Activated CD4-positive, alpha-beta T cell treated with anti-CD3 and anti-CD28 coated beads, Interleukin-2, Interleukin-4, amounts not matched to agents 100 ng/mL and 50 ng/mL, durations not matched to agents 16 hours and 8 hours (primary cell): ENCODE data around the gene TIMM29.
"Not testable (repeated sequence)": the region's sequence is repeated elsewhere in the genome, so short reads cannot be mapped to it uniquely, and the experiment has no call there.

Experiments
- DNase-seq: peaks from one replicate; pipeline ENCODE4 v3.0.0-alpha.2; 2020; ENCODE audit warnings: low spot score

The TIMM29 gene

DNA sequence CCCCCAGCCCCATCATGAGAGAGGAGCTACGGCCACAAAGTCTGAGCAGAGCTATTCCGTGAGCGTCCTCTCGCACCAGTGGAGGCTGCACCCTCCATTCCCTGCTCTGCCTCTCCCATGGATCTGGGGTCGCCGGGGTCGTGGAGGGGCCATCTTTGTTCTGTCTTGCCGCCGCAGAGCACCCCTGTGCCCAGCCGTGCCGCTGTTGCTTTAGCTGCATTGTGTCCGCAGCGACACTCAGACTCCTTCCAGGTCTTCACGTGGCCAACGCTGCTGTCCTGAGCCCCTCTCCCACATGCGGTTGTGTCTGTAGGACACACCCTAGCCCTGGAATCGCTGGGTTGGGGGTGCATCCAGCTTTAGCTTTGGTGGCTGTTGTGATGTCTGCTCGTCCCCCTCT, 16.0 kb upstream of the TIMM29 start:
- DNase-seq, result no peak

DNA sequence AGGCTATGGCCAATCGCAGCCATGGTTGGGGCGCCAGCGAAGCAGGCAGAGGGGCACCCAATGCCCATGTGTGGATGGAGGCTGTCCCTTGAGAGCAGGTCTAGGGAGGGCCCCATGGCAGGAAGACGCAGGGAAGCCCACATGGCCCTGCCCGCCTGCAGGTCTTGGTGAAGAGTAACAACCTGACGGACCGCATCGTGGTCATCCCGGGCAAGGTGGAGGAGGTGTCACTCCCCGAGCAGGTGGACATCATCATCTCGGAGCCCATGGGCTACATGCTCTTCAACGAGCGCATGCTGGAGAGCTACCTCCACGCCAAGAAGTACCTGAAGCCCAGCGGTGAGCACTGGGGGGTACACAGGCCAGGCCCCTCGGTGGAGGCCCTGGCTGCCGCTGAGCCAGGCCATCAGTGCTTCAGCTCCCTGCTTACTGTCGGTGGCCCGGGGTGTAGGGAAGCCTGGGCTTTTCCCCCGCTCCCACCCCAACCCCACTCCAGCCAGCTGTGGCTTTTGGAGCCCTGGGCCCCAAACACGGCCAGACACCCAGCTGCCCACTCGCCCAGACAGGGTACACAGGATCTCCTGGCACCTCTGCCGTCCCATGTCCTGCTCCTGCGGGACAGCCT, 14.8 kb upstream of the TIMM29 start:
- DNase-seq, result no peak

DNA sequence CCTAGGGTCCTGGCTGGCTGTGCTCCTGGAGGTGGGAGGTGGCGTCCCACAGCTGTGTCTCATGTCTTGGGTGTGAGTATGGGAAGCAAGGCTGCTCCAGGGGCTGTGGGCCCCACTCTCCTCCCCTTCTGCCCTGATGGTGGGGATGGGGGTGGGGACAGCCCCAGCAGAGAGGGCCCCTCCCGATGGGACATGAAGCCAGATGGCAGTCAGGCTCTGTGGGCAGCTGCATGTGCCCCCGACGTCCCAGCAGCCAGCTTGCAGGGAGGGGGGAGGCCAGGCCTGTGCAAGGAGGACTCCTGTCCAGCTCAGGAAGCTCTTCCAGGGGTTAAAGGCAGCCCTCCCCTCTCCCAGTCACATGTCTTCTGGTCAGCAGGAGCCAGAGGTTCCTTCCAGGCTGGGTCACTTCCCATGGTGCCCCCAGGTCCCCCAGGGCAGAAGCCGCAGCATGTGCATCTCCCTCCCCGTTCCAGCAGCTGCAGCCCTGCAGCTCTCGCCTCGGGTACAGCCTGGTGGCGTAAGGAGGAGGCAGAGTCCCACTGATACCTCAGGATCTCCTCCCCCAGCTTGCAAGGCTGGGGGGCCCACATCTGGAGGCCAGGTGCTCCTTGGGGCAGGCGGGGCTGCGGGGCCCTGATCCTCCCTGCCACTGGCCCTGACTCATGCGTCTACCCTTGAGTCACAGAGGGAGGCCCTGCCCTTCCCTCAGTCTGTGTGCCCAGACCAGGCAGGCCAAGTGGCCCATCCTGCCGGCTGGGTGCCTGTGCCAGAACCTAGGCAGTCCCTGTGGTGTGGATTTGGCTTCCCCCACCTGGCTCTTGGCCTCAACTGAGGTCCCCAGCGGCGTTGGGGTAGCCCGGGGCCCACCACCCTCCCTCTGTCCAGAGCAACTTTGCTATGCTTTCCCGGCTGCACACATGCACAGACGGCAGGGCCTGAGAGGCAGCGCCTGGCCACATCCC, 13.2 kb upstream of the TIMM29 start:
- DNase-seq, result no peak

DNA sequence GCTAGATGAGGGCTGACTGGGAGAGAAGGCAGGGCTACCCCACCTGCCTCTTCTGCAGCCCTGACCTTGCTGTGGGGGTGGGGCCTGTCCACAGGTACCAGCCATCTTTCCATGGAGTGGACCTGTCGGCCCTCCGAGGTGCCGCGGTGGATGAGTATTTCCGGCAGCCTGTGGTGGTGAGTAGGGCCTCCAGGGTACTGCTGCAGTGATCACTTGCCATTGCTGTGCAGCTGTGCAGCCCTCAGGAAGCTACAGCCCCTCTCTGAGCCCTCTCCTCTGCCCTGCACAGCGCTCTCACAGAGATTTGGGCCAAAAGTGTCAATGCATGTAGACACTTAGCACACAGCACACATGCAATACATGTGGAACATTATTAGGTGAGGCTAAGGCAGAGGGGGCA, 12.0 kb upstream of the TIMM29 start:
- DNase-seq, result no peak

DNA sequence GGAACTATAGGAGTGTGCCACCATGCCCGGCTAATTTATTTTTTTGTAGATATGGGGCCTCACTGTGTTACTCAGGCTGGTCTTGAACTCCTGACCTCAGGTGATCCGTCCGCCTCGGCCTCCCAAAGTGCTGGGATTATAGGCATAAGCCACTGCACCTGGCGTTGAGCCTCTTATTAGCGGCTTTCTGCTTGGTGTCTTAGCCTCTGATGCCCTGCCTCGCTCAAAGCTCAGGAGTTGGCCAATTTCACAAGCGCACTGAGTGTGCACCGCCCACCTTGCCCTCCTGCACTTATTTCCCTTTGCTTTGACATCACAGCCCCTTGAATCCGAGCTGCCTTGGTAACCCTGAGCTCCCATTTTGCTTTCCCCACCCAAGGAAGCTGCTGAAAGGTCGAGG, 10.3 kb upstream of the TIMM29 start:
- DNase-seq, result no peak

DNA sequence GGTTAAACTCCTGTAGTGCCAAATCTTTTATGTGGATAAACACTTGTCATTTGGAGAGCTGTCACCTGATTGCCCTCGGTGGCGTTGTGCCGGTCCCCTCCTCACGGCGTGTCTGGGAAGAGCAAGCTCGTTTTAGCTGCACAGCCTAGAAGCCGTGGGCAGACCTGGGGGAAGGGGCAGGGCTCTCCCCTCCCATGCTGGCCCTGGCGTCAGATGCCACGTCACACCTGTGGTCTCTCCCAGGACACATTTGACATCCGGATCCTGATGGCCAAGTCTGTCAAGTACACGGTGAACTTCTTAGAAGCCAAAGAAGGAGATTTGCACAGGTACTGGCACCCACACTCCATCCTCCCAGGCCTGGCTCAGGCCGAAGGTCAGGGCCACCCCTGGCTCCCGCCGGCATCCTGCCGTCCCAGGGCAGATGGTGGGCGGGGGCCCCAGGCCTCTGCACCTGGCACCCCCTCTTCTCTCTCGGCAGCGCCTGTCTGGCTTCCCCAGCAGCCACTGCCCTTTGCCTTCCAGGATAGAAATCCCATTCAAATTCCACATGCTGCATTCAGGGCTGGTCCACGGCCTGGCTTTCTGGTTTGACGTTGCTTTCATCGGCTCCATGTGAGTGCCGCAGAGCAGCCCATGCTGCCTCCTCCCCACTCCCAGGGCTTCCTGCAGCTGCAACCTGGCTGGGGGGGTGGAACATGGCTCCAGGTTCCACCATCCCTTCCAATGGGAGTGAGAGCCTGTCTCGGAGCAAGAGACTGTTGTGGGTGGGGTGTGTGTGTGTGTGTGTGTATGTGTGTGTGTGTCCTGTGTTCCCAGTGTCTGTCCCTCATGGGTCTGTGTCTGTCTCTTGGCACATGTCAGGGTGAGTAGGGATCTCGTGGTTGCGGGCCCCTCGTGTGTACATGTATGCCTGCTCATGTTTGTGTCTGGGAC, 9.0 kb upstream of the TIMM29 start:
- DNase-seq, result no peak

DNA sequence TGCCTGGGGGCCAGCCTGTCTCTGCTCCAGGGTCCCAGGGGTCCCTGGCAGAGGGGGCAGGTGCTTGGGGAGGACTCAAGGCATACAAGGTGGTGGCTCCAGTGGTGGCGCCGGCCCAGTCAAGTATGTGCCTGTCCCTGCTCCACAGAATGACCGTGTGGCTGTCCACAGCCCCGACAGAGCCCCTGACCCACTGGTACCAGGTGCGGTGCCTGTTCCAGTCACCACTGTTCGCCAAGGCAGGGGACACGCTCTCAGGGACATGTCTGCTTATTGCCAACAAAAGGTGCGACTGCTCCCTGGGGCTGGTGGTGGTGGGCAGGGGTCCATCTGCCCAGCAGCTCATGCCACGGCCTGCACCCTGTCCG, 8.3 kb upstream of the TIMM29 start:
- no peak for DNase-seq

DNA sequence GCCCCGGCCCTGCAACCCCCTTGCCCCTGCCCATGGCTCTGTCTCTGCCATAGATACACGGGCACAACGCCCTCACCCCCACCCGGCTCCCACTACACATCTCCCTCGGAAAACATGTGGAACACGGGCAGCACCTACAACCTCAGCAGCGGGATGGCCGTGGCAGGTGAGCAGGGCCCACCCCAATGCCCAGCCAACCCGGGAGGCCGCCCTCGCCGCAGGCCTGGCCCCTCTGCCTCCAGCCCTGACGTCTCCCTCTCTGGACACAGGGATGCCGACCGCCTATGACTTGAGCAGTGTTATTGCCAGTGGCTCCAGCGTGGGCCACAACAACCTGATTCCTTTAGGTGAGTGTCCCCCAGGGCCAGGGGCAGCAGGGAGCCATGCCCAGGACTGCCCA, 7.8 kb upstream of the TIMM29 start:
- no peak for DNase-seq

DNA sequence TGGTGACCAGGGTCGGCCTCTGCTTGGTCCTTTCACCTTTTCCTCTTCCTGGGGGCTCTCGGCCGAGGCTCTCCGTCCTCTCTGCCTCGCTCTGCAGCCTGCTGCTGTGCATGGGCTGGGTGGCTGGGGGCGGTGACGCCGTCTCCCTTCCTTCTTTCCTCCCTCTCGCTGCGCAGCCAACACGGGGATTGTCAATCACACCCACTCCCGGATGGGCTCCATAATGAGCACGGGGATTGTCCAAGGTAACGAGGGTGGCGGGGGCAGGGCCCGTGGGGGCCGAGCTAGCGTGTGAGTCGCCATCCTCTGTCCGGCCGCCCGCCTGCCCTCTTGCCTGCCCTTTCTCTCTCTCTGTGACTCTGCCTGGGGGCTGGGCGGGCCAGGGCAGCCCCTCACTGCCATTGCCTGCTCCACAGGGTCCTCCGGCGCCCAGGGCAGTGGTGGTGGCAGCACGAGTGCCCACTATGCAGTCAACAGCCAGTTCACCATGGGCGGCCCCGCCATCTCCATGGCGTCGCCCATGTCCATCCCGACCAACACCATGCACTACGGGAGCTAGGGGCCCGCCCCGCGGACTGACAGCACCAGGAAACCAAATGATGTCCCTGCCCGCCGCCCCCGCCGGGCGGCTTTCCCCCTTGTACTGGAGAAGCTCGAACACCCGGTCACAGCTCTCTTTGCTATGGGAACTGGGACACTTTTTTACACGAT, 7.3 kb upstream of the TIMM29 start:
- no peak for DNase-seq

DNA sequence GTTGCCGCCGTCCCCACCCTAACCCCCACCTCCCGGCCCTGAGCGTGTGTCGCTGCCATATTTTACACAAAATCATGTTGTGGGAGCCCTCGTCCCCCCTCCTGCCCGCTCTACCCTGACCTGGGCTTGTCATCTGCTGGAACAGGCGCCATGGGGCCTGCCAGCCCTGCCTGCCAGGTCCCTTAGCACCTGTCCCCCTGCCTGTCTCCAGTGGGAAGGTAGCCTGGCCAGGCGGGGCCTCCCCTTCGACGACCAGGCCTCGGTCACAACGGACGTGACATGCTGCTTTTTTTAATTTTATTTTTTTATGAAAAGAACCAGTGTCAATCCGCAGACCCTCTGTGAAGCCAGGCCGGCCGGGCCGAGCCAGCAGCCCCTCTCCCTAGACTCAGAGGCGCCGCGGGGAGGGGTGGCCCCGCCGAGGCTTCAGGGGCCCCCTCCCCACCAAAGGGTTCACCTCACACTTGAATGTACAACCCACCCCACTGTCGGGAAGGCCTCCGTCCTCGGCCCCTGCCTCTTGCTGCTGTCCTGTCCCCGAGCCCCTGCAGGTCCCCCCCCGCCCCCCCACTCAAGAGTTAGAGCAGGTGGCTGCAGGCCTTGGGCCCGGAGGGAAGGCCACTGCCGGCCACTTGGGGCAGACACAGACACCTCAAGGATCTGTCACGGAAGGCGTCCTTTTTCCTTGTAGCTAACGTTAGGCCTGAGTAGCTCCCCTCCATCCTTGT, 6.5 kb upstream of the TIMM29 start:
- no peak for DNase-seq

DNA sequence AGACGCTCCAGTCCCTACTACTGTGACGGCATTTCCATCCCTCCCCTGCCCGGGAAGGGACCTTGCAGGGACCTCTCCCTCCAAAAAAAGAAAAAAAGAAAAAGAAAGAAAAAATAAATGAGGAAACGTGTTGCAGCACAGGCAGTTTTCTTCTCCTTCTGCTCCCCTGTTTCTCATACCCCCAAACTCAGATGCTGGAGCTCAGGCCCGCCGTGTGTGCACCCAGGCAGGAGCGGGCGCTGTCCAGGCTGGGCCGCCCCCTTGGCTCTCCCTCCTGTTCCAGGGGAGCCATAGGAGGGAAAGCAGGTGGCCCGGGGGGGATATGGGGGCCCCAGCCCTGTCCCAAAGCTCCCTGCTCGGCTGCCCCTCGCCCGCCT, 6.0 kb upstream of the TIMM29 start:
- no peak for DNase-seq

DNA sequence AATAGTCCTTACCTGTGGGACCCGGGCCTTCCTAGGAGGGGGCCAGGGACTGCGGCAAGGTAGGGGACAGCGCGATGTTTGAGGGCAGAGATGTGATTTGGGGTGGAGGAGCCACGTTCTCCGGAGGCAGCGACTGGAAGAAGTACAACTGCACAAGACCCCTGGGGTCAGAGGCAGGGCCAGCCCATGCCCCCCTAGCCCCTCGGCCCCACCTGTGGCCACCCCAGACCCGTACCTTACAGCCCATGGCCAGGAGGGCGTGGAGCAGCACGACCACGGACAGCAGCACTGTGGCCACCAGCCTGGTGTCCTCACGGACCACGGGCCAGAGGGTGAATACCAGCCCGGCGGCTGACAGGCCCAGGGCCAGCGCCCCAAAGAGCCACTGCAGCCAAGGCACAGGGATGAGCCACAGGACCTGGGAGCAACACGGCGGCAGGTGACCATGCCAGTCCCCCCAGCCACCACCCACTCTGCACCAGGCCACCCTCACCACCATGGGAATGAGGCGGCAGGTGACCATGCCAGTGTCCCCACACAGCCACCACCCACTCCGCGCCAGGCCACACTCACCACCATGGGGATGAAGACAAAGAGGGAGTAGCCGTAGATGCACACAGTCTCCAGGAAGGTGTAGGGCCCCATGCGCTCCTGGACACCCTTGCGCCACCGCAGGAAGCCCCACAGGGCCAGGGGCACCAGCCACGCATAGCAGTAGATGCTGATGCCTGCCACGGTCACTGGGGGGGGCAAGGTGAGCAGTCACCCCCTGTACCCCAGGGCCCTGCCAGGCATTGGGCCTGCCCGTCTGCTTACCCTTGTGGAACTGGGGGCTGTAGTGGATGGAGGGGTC, 5.1 kb upstream of the TIMM29 start:
- no peak for DNase-seq

DNA sequence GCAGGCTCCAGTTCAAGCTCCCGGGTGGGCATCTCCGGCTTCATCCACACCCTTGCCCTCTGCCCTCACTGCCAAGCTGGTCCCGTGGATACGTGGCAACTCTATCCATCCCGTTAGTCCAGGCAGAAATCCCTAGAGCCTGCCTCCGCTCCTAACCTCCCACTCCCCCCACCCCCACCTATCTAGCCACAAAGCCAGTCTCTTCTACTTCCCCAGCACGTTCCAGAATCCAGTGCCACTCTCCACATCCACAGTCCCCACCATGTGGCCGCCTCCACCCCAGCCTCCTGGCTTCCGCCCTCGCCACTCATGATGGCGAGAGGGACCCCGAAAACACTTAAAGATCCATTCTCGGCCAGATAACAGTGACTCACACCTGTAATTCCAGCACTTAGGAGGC, 4.0 kb upstream of the TIMM29 start:
- DNase-seq, result no peak

DNA sequence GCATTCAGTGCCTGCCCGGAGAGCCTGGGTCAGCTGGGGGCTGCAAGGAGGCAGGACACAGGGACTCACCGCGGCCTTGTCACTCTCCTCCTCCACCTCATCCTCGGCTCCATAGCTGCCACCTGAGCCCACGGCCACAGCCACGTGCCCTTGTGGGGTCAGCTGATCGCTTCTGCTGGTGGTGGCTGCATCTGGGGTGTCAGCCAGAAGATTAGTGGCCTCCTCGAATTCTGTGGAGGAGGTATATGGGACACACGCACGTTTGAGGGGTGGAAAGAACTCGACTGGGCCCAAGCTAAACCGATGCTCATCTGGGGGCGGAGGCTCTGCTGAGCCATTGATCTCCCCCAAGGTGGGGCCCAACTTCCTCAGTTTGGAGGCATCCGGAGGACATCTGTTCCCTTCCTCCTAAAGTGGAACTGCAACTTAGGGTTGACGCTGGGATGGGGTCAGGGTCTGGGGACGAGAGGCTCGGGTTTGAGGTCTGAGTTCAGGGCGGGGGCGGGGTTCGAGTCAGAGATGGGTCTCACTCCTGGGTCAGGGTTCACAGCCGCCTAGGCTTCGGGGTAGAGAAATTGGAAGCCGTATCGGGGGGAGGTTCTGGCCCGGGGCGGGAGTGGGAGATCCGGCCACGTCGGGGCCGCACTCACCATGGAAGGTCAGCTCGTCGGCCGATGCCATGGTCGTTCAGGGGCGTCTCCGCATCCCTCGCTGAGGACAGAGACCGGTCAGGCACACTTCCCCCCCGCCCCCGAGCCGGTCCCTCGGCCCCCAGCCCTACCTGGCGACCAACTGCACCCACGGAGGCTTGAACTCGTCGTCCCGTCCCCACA, 665 bp upstream of the TIMM29 start:
- no peak for DNase-seq

DNA sequence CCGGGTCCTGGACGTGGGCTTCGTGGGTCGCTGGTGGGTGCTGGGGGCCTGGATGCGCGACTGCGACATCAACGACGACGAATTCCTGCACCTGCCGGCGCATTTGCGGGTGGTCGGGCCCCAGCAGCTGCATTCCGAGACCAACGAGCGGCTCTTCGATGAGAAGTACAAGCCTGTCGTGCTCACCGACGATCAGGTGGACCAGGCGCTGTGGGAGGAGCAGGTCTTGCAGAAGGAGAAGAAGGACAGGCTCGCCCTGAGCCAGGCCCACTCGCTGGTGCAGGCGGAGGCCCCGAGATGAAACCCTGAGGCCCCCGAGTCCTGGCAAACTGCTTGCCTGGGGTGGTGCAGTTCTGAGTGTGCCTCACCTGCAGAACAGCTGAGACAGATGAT, 787 bp downstream of the TIMM29 start:
- no peak for DNase-seq

DNA sequence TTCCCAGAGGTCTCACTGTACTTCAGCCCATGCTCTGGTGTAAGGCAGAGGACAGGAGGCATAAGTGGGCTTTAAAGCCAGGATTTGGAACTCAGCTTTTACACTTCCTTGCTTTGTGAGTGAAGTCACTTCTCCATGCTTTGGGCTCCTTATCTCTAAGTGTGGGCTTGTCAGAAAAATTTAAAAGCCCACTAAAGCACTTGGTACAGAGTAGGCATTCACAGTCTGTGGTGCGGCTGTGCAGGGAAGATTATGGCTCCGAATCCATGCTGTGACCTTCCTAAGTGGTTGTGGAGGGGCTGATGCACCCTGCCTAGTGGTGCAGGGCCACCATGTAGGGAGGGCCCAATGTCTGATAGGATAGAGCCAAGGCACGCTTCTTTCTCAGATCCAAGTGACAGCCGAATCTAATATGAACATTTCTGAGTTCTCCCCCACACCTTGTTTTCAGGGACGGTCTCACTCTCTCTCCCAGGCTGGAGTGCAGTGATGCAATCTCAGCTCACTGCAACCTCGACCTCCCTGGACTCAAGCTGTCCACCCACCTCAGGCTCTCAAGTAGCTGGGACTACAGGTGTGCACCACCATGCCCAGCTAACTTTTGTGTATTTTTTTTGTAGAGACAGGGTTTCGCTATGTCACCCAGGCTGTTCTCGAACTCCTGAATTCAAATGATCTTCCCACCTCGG, 6.9 kb downstream of the TIMM29 start:
- DNase-seq, result no peak

DNA sequence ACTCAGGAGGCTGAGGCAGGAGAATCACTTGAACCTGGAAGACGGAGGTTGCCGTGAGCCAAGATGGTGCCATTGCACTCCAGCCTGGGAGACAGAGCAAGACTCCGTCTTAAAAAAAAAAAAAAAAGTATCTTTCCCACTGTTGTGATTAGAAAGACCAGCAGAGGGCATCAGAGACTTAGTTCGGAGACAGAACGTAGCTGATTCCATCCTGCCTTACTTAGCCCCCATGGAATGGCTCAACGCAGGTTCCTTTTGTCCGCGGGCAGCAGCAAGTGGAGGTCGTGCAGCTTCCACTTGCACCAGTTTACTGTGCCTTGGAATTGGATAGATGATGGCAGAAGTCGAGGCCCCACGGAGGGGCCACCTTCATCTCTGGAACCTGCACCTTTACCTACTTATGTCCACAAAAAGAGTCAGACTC, 8.1 kb downstream of the TIMM29 start:
- DNase-seq, result peak; percentile 63

DNA sequence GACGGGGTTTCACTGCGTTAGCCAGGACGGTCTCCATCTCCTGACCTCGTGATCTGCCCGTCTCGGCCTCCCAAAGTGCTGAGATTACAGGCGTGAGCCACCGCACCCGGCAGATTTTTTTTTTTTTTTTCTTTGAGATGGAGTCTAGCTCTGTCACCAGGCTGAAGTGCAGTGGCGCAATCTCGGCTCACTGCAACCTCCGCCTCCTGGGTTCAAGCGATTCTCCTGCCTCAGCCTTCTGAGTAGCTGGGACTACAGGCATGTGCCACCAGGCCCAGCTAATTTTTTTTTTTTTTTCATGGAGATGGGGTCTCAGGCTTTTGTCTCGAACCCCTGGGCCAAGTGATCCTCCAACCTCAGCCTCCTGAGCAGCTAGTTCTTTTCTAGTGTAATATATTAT, 13.0 kb downstream of the TIMM29 start:
- not testable (repeated sequence) for DNase-seq

DNA sequence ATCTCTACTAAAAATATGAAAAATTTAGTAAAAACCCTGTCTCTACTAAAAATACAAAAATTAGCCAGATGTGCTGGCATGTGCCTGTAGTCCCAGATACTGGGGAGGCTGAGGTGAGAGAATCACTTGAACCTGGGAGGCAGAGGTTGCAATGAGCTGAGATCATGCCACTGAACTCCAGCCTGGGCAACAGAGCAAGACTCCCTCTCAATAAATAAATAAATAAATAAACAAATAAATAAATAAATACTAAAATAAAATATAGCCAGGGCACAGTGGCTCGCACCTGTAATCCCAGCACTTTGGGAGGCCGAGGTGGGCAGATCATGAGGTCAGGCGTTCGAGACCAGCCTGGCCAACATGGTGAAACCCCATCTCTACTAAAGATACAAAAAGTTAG, 14.8 kb downstream of the TIMM29 start:
- DNase-seq, result not testable (repeated sequence)
